ENCODE results near the gene GAREM2. TPM values are rescaled to one million over a fixed set of nuclear protein-coding genes. Genes with fewer than 3 reads are reported as not detected.

GAREM2 gene
- total and polyA plus RNA-seq, 2 donors from 2014 or later: 1.2 to 3.2 TPM

DNA sequence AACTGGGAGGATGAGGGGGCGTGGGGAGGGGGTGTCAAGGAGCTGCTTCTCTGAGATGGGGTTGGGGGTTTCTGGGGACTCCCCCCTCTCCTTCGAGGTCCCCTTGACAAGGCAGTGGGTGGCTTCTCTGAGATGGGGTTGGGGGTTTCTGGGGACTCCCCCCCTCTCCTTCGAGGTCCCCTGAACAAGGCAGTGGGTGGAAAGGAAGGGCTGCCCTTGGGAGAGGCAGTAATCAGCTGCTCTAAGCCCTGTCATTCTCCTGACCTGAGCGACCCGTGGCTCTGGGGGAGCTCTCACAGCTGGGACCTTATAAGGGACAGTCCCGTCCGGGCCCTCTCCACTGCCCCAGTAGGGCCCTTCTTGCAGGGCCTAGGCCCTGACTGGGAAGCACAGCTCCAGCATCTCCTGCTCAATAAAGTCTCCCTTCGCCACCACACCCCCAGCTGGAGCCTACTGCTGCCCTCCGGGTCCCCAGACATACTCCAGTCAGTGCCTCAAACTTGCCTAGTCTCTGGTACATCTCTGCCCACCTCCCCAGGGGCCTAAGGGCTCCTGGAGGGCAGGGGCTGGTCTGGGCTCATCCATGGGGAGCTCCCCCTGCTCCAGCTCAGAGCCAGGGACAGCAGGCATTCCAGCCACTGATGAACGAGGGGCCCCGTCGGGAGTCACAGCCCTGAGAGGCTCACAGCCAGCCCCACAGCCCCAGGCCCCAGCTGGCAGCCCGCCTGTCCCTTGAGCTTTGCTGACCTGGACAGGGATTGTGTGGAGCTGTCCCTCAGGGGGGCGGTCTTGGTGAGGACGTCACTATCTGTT is 2.8 kb downstream of the GAREM2 start:
- H3K27me3 ChIP-seq (ENCODE audit: control insufficient read depth, insufficient read depth, low read length): peaks cover 3% of the 10 kb centered on the region
- H3K4me1 ChIP-seq (ENCODE audit: control insufficient read depth in 2 of 3, insufficient read depth in 2 of 3, low read depth in 1 of 3, low read length in 3 of 3): peaks cover 0 to 4% (median 0%) of the 10 kb centered on the region in 3 donors
- FAIRE-seq: no peak
- no peak overlapping the region for H3K4me3 ChIP-seq (ENCODE audit: low read length in 3 of 3)
- H3K9me3 ChIP-seq (ENCODE audit: control insufficient read depth in 2 of 3, insufficient read depth in 1 of 3, low read length in 3 of 3): no peaks in the 10 kb centered on the region
- no peak overlapping the region for H3K27ac ChIP-seq (ENCODE audit: low read depth in 2 of 2, low read length in 2 of 2)
- H3K9ac ChIP-seq (ENCODE audit: low read length in 3 of 3): no peak overlapping the region
- intact Hi-C loops (cut with DNase I): no loop called here
- no peak for DNase-seq
- TF ChIP-seq, protein P1, sequence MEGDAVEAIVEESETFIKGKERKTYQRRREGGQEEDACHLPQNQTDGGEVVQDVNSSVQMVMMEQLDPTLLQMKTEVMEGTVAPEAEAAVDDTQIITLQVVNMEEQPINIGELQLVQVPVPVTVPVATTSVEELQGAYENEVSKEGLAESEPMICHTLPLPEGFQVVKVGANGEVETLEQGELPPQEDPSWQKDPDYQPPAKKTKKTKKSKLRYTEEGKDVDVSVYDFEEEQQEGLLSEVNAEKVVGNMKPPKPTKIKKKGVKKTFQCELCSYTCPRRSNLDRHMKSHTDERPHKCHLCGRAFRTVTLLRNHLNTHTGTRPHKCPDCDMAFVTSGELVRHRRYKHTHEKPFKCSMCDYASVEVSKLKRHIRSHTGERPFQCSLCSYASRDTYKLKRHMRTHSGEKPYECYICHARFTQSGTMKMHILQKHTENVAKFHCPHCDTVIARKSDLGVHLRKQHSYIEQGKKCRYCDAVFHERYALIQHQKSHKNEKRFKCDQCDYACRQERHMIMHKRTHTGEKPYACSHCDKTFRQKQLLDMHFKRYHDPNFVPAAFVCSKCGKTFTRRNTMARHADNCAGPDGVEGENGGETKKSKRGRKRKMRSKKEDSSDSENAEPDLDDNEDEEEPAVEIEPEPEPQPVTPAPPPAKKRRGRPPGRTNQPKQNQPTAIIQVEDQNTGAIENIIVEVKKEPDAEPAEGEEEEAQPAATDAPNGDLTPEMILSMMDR (IDR thresholded peaks at IDR 0.05; ENCODE audit: borderline replicate concordance, extremely low read depth, insufficient read depth): no peak
- no peaks in the 10 kb centered on the region for H3K36me3 ChIP-seq (ENCODE audit: control insufficient read depth in 2 of 3, insufficient read depth in 3 of 3, low read length in 3 of 3)

GRCh38 chr2:26176279-26176615 is 3.4 kb downstream of the GAREM2 start:
- H3K4me3 ChIP-seq (ENCODE audit: low read length in 3 of 3): no peak overlapping the region
- H3K36me3 ChIP-seq (ENCODE audit: control insufficient read depth in 2 of 3, insufficient read depth in 3 of 3, low read length in 3 of 3): no peaks in the 10 kb centered on the region
- H3K9me3 ChIP-seq (ENCODE audit: control insufficient read depth in 2 of 3, insufficient read depth in 1 of 3, low read length in 3 of 3): no peaks in the 10 kb centered on the region
- TF ChIP-seq, protein P1 (IDR thresholded peaks at IDR 0.05; ENCODE audit: borderline replicate concordance, extremely low read depth, insufficient read depth): no peak
- no peak for DNase-seq
- H3K27me3 ChIP-seq (ENCODE audit: control insufficient read depth, insufficient read depth, low read length): peaks cover 3% of the 10 kb centered on the region
- H3K4me1 ChIP-seq (ENCODE audit: control insufficient read depth in 2 of 3, insufficient read depth in 2 of 3, low read depth in 1 of 3, low read length in 3 of 3): peaks cover 0 to 4% (median 0%) of the 10 kb centered on the region in 3 donors
- FAIRE-seq: no peak
- H3K9ac ChIP-seq (ENCODE audit: low read length in 3 of 3): no peak overlapping the region
- no peak overlapping the region for H3K27ac ChIP-seq (ENCODE audit: low read depth in 2 of 2, low read length in 2 of 2)
- intact Hi-C loops (cut with DNase I): no loop called here

DNA sequence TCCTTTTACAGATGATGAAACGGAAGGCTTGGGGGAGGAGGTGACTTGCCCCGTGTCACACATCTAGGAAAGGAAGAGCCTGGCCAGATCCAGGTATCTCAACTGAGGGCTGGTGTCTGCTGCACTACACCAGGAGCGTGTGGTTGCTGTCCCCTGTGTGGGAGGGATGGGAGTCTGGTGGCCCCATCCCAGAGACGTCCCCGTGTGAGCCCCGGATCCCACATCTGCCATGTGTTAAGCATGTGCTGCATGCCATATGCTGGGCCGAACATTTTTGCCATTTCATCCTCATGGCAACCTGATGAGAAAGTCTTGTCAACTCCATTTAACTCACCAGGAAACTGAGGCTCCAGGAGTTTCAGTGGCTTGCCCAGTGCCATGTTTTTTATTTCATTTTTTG is 4.2 kb downstream of the GAREM2 start:
- H3K4me1 ChIP-seq (ENCODE audit: control insufficient read depth in 2 of 3, insufficient read depth in 2 of 3, low read depth in 1 of 3, low read length in 3 of 3): peaks cover 0 to 4% (median 0%) of the 10 kb centered on the region in 3 donors
- H3K9me3 ChIP-seq (ENCODE audit: control insufficient read depth in 2 of 3, insufficient read depth in 1 of 3, low read length in 3 of 3): no peaks in the 10 kb centered on the region
- DNase-seq: no peak
- H3K27me3 ChIP-seq (ENCODE audit: control insufficient read depth, insufficient read depth, low read length): peaks cover 3% of the 10 kb centered on the region
- no peak overlapping the region for H3K9ac ChIP-seq (ENCODE audit: low read length in 3 of 3)
- H3K4me3 ChIP-seq (ENCODE audit: low read length in 3 of 3): no peak overlapping the region
- TF ChIP-seq, protein P1 (IDR thresholded peaks at IDR 0.05; ENCODE audit: borderline replicate concordance, extremely low read depth, insufficient read depth): no peak
- intact Hi-C loops (cut with DNase I): no loop called here
- no peaks in the 10 kb centered on the region for H3K36me3 ChIP-seq (ENCODE audit: control insufficient read depth in 2 of 3, insufficient read depth in 3 of 3, low read length in 3 of 3)
- no peak overlapping the region for H3K27ac ChIP-seq (ENCODE audit: low read depth in 2 of 2, low read length in 2 of 2)
- FAIRE-seq: no peak

Measured in kidney (tissue), 14 donors.